Measurements from ENCODE around the gene MED14. TPM values are rescaled to one million over a fixed set of nuclear protein-coding genes. Genes with fewer than 3 reads are reported as not detected.

Gene MED14
- total RNA-seq, 2 donors from 2014 or later, result 23.7 to 28.3 TPM

DNA sequence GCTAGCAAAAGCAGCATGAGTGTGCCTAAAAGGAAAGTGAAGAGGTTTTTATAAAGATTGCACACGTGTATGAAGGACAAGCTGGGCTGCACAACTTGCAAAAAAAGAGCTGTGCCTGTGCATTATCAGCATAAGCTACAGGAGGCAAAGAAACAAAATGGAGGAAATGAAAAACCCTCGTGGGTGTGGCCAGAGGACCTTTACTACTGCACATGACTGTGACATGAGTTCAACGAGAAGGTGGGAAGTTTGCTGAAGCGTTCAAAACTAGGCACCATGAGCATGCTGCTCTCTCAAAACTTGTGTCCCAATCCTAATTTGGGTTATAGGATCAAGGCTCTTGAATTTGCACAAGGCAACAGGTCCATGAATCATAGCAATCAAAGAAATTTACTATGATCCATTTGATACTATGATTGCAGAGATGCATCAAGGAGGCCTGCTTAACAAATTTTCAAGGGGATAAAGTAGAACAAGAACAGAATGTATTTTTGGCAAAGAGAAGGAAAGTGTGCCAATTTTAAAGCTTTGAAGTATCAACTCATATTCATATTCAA lies 49.9 kb downstream of the MED14 start:
- intact Hi-C loops (cut with DNase I), result no loop called here
- ATAC-seq (no peak), DNase-seq (no peak)

DNA sequence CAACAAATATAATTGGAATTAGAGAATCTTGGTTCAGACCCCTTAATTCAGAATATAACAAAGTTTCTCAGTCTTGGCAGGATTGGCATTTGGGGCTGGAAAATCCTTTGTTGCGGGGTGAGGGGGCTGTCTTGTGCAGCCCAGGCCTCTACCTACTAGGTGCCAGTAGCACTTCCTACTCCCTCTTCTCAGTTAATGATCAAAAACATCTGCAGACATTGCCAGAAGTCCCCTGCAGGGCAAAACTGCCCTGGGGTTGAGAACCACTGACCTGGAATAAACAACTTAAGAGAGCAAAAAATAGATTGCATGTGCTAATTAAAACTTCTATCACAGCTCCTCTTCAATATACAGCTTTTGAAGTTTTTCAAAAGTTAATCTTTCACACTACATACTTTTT lies 51.2 kb downstream of the MED14 start:
- ATAC-seq, result no peak
- intact Hi-C loops (cut with DNase I), result no loop called here
- DNase-seq, result no peak

DNA sequence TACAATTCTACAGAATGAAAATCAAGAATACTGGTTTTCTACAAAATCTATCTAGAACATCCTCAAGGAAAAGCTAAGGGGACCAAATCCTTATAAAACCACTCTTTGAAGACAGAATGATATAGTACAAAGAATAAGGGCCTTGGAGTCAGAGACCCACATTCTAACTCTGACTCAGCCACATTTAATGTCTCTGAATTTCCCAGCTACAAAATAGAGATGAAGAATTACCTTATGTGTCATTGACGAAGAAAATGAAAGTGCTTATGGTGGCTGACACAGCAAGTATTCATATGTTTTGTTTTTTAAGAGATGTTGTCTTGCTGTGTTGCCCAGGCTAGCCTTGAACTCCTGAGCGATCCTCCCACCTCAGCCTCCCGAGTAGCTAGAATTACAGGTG lies 52.1 kb downstream of the MED14 start:
- intact Hi-C loops (cut with DNase I), result no loop called here
- no peak for ATAC-seq
- DNase-seq, result no peak

DNA sequence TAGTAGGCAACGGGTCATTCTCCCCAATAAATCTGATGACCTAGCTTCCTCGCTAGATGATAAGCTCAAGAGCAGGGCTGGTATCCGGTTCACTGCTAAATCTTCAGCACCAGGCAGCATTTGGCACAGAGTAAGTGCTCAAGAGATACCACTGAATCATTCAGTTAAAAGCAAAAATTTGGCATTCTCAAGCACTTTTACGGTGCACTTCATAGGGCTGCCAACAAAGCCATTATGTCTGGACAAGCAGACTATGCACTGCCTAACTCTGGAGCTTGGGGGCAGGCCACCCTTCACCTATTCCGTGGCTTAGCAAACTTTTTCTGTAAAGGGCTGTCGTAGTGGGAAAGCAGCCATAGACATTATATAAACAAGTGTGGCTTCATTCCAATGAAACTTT lies 64.2 kb downstream of the MED14 start:
- intact Hi-C loops (cut with DNase I), result no loop called here
- DNase-seq (no peak), ATAC-seq (peak; percentile 71 to 83)

- intact Hi-C loops (cut with DNase I), result loop anchor here (5.0 to 10.0 kb wide), 2 partner anchors 68 to 121 kb away; no protein-coding TSS in a partner anchor
- DNase-seq (no peak), ATAC-seq (no peak)
These were observed 71.3 kb downstream of the MED14 start for GRCh38 chrX:40663880-40664630.

- intact Hi-C loops (cut with DNase I), result loop anchor here (5.0 to 10.0 kb wide), 2 partner anchors 69 to 122 kb away; no protein-coding TSS in a partner anchor
- no peak for ATAC-seq
- no peak for DNase-seq
These were observed 72.1 kb downstream of the MED14 start for GRCh38 chrX:40663078-40663740.

DNA sequence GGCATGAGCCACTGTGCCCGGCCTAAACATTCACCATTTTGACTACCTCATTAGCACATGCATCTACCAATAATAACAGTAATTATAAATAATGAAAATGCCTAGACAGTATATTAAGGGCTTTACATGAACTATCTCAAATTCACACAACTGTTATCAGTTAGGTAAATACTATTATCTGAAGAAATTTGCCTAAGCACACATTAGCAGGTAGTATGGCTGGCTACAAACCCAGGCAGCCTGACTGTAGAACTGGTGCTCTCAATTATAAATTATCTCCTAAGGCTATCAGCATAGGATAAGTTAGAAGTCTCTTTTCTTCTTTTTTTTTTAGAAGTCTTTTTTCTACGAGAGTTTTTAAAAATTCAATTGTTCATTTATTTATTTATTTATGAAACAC lies 73.9 kb downstream of the MED14 start:
- DNase-seq (no peak), ATAC-seq (no peak)
- intact Hi-C loops (cut with DNase I), result loop anchor here (5.0 to 10.0 kb wide), 2 partner anchors 71 to 123 kb away; no protein-coding TSS in a partner anchor

- intact Hi-C loops (cut with DNase I), result loop anchor here (5.0 to 10.0 kb wide), 2 partner anchors 72 to 124 kb away; no protein-coding TSS in a partner anchor
- no peak for ATAC-seq
These were observed 75.0 kb downstream of the MED14 start for GRCh38 chrX:40660381-40660780.

GRCh38 chrX:40653535-40653934 lies 81.8 kb downstream of the MED14 start:
- DNase-seq, result no peak
- ATAC-seq, result no peak
- intact Hi-C loops (cut with DNase I), result loop anchor here in 1 of 2 donors (5.0 to 10.0 kb wide), 2 partner anchors 139 to 601 kb away; no protein-coding TSS in a partner anchor

More at GRCh38 chrX:40660381-40660780, 75.0 kb downstream of the MED14 start:
- DNase-seq, result no peak

- ATAC-seq, result no peak
- no peak for DNase-seq
- intact Hi-C loops (cut with DNase I), result loop anchor here in 1 of 2 donors (5.0 to 10.0 kb wide), 2 partner anchors 140 to 602 kb away; no protein-coding TSS in a partner anchor
These were observed 82.7 kb downstream of the MED14 start for GRCh38 chrX:40652664-40653063.

DNA sequence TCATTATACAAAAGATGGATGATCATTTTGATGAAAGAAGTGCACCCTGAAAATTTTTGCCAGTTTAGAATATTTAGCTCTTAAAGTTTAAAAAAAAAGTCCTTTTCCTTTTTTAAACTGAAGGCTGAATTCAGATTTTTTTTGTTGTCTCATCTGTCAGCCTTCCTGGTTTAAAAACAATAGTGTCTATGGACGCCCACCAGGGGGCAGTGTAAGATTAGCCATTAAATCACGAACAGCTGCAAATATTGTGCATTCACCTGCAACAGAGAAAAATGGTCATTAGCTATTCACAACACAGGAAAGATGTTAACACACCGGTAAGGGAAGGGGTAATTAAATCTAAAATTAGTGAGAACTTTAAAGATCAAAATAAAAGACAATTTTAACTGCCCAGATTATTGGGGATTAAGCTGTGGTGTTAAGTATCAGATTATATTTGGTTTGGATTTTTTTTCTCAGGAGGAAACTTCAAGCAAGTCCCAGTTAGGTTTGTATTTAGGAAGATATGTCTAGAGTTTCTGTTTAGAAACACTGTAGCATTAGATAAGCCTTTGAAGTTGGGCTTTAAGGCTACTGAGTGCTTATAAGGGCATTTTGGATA lies 83.6 kb downstream of the MED14 start:
- intact Hi-C loops (cut with DNase I), result loop anchor here in 1 of 2 donors (5.0 to 10.0 kb wide), 2 partner anchors 141 to 603 kb away; no protein-coding TSS in a partner anchor
- ATAC-seq, result no peak

GRCh38 chrX:40647307-40648197 lies 87.8 kb downstream of the MED14 start, which contains the start of gene CXorf38:
TSS of gene CXorf38 (minus strand) at chrX:40647561. CDS start at chrX:40647520, 41 bp downstream.
- intact Hi-C loops (cut with DNase I), result loop anchor here in 1 of 2 donors (5.0 kb wide), 1 partner anchor 465 kb away; no protein-coding TSS in a partner anchor
- DNase-seq (peak; percentile 95), ATAC-seq (peak; percentile 91 to 92)

More for the DNA sequence above, 83.6 kb downstream of the MED14 start:
- peak; percentile 66 for DNase-seq

GRCh38 chrX:40646489-40647306 lies 88.6 kb downstream of the MED14 start:
- peak; percentile 56 to 57 for ATAC-seq
- peak; percentile 40 for DNase-seq
- intact Hi-C loops (cut with DNase I), result loop anchor here in 1 of 2 donors (5.0 kb wide), 1 partner anchor 466 kb away; no protein-coding TSS in a partner anchor

GRCh38 chrX:40644821-40645358 lies 90.5 kb downstream of the MED14 start:
- DNase-seq (peak; percentile 63), ATAC-seq (peak; percentile 28 to 59)
- intact Hi-C loops (cut with DNase I), result loop anchor here in 1 of 2 donors (5.0 kb wide), 1 partner anchor 467 kb away; no protein-coding TSS in a partner anchor

DNA sequence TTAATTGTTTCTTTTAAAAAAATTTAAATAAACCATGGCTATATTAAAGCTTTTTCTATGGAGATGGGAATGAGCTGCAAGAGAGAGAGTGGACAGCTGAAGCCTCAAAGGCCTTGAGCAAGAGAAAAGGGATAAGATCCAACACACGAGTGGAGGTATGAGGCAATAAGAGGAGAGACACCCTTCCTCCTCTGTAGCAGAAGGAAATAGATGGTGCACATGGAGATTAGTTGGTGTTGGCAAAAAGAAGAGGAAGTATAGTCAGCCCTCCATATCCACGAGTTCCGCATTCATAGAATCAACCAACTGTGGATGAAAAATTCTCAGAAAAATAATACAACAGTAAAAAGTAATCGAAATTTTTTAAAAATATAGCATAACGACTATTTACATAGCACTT lies 91.2 kb downstream of the MED14 start:
- DNase-seq (no peak), ATAC-seq (peak in 1 of 2 donors; percentile 22)
- intact Hi-C loops (cut with DNase I), result no loop called here

GRCh38 chrX:40637687-40638086 lies 97.7 kb downstream of the MED14 start:
- DNase-seq, result no peak
- ATAC-seq, result no peak
- intact Hi-C loops (cut with DNase I), result no loop called here

- no peak for DNase-seq
- intact Hi-C loops (cut with DNase I), result no loop called here
- no peak for ATAC-seq
These were observed 103.1 kb downstream of the MED14 start for GRCh38 chrX:40632199-40632598.
